IMR-90 (cell line): ENCODE results near the gene SLC25A30. TPM values are rescaled to one million over a fixed set of nuclear protein-coding genes. Genes with fewer than 3 reads are reported as not detected.
"Not testable (repeated sequence)": the region's sequence is repeated elsewhere in the genome, so short reads cannot be mapped to it uniquely, and the experiment has no call there.

ENCODE experiments used
- ATAC-seq: fragments of 200-7000 bp; cut with Tn5 transposase; 2 replicates; pipeline ENCODE4 v1.9.1; 2020; ENCODE audit warnings: low read depth, mild to moderate bottlenecking, moderate library complexity
- BruUV-seq: library from RNA; stranded (reverse); fragments of 400-500 nt; replicated peaks from 2 replicates; lab custom pipeline; 2021; lab: Mats Ljungman, UMichigan
- CTCF ChIA-PET: fragments of 300-600 bp; formaldehyde crosslinking; extraction: SDS; loops from one replicate; lab custom pipeline; 2021; ENCODE audit warnings: antibody characterized with exemption; lab: Yijun Ruan, JAX
- POLR2A ChIA-PET: fragments of 300-600 bp; sonication (Branson Sonifier 250); formaldehyde crosslinking; loops from one replicate; lab custom pipeline; 2022; ENCODE audit warnings: antibody characterized with exemption; ENCODE audit not compliant: unreplicated experiment; lab: Charles Lee
- DNase-seq: peaks from one replicate; pipeline ENCODE4 v3.0.0; 2013
- H2AFZ ChIP-seq: replicated peaks from 2 replicates; pipeline ENCODE3; 2013; ENCODE audit warnings: low read length, mild to moderate bottlenecking; ENCODE audit not compliant: poor library complexity
- H2AK5ac ChIP-seq: 2 replicates; pipeline ENCODE4 v1.6.1; 2013; ENCODE audit warnings: low read depth, low read length, inconsistent platforms
- H2AK9ac ChIP-seq: replicated peaks from 2 replicates; pipeline ENCODE3; 2013; ENCODE audit warnings: mild to moderate bottlenecking, low read depth, low read length, moderate library complexity; ENCODE audit not compliant: poor library complexity
- H2BK120ac ChIP-seq: 2 replicates; pipeline ENCODE4 v1.6.1; 2013; ENCODE audit warnings: low read depth, low read length, inconsistent platforms
- H2BK15ac ChIP-seq: 3 replicates; pipeline ENCODE4 v1.6.1; 2013; ENCODE audit warnings: low read depth, low read length, inconsistent platforms
- H2BK20ac ChIP-seq: 2 replicates; pipeline ENCODE4 v1.6.1; 2013; ENCODE audit warnings: low read depth, mild to moderate bottlenecking, inconsistent platforms, low read length, moderate library complexity
- H2BK5ac ChIP-seq: 2 replicates; pipeline ENCODE4 v1.6.1; 2013; ENCODE audit warnings: mild to moderate bottlenecking, low read depth, low read length, inconsistent platforms; ENCODE audit not compliant: poor library complexity, severe bottlenecking
- H3K14ac ChIP-seq: replicated peaks from 2 replicates; pipeline ENCODE4 v1.6.1; 2013; ENCODE audit warnings: low read depth, low read length, inconsistent platforms
- H3K18ac ChIP-seq: 2 replicates; pipeline ENCODE4 v1.6.1; 2013; ENCODE audit warnings: low read depth, low read length, control low read depth
- H3K23ac ChIP-seq: 2 replicates; pipeline ENCODE4 v1.6.1; 2013; ENCODE audit warnings: low read depth, low read length, inconsistent platforms
- H3K27ac ChIP-seq: 2 replicates; pipeline ENCODE4 v1.5.1; 2013; ENCODE audit warnings: mild to moderate bottlenecking, control low read depth, low read length; ENCODE audit not compliant: insufficient read depth
- H3K27me3 ChIP-seq: 2 replicates; pipeline ENCODE4 v1.6.1; 2013; ENCODE audit warnings: low read length; ENCODE audit not compliant: control insufficient read depth, insufficient read depth
- H3K36me3 ChIP-seq: 2 replicates; pipeline ENCODE4 v1.6.1; 2013; ENCODE audit warnings: low read length, mixed read lengths; ENCODE audit not compliant: control insufficient read depth, insufficient read depth
- H3K4ac ChIP-seq: 2 replicates; pipeline ENCODE4 v1.6.1; 2013; ENCODE audit warnings: low read depth, low read length, inconsistent platforms
- H3K4me1 ChIP-seq: 2 replicates; pipeline ENCODE4 v1.6.1; 2013; ENCODE audit warnings: low read length, mixed read lengths; ENCODE audit not compliant: control insufficient read depth, insufficient read depth
- H3K4me2 ChIP-seq: 2 replicates; pipeline ENCODE4 v1.6.1; 2013; ENCODE audit warnings: low read depth, mild to moderate bottlenecking, control low read depth, low read length, moderate library complexity
- H3K4me3 ChIP-seq: 2 replicates; pipeline ENCODE4 v1.5.1; 2013; ENCODE audit warnings: low read depth, mild to moderate bottlenecking, control low read depth, low read length, moderate library complexity; ENCODE audit not compliant: insufficient read depth
- H3K56ac ChIP-seq: 2 replicates; pipeline ENCODE4 v1.6.1; 2013; ENCODE audit warnings: low read length, inconsistent platforms; ENCODE audit not compliant: insufficient read depth; ENCODE audit errors: extremely low read depth
- H3K79me1 ChIP-seq, 2 experiments: 2 replicates each; pipeline ENCODE4 v1.6.1; 2013; ENCODE audit warnings: low read length in 2 of 2, inconsistent platforms in 1 of 2, low read depth in 1 of 2
- H3K9ac ChIP-seq: 2 replicates; pipeline ENCODE4 v1.6.1; 2013; ENCODE audit warnings: low read depth, low read length, control low read depth
- H3K9me1 ChIP-seq: 2 replicates; pipeline ENCODE4 v1.6.1; 2013; ENCODE audit warnings: low read length, inconsistent platforms; ENCODE audit not compliant: insufficient read depth
- H3K9me3 ChIP-seq: 2 replicates; pipeline ENCODE4 v1.6.1; 2013; ENCODE audit warnings: low read length; ENCODE audit not compliant: control insufficient read depth, insufficient read depth
- H4K20me1 ChIP-seq: 2 replicates; pipeline ENCODE4 v1.6.1; 2013; ENCODE audit warnings: low read length, inconsistent platforms; ENCODE audit not compliant: insufficient read depth
- H4K5ac ChIP-seq: 2 replicates; pipeline ENCODE4 v1.6.1; 2013; ENCODE audit warnings: mild to moderate bottlenecking, low read depth, low read length, control low read depth
- H4K8ac ChIP-seq, 2 experiments: 2 replicates each; pipeline ENCODE4 v1.6.1; 2013; ENCODE audit warnings: low read depth in 2 of 2, low read length in 2 of 2, control low read depth in 1 of 2, inconsistent platforms in 1 of 2
- H4K91ac ChIP-seq: 2 replicates; pipeline ENCODE4 v1.6.1; 2013; ENCODE audit warnings: low read depth, low read length, inconsistent platforms; ENCODE audit not compliant: insufficient read depth
- BHLHE40 ChIP-seq: fragments of 150-350 bp; IDR thresholded peaks from 2 replicates; pipeline ENCODE4 v1.6.1; 2016; ENCODE audit warnings: mild to moderate bottlenecking, low read depth, low read length
- CEBPB ChIP-seq: IDR thresholded peaks from 2 replicates; pipeline ENCODE4 v1.6.1; 2012; ENCODE audit warnings: low read depth, low read length, improper control_type of control experiment
- FOS ChIP-seq: fragments of 150-350 bp; IDR thresholded peaks from 2 replicates; pipeline ENCODE4 v1.6.1; 2016; ENCODE audit warnings: low read depth, low read length
- MAFK ChIP-seq: IDR thresholded peaks from 2 replicates; pipeline ENCODE4 v1.6.1; 2012; ENCODE audit warnings: low read depth, low read length, improper control_type of control experiment
- MXI1 ChIP-seq: IDR thresholded peaks from 2 replicates; pipeline ENCODE4 v1.6.1; 2012; ENCODE audit warnings: low read depth, mild to moderate bottlenecking, low read length, moderate library complexity, borderline replicate concordance
- POLR2A ChIP-seq: IDR thresholded peaks from 2 replicates; pipeline ENCODE4 v1.6.1; 2012; ENCODE audit warnings: mild to moderate bottlenecking, low read depth, low read length
- WGBS, 2 experiments: methylation state at CpG; one replicate each; pipeline versions ENCODE4 v1.1.5 to v1.1.7; 2013; ENCODE audit warnings: missing lambda C conversion rate in 2 of 2; ENCODE audit not compliant: insufficient read length in 1 of 2; ENCODE audit errors: extremely low coverage in 2 of 2; 5-methylcytosine and 5-hydroxymethylcytosine counted together
- dilution Hi-C: fragments of 300-500 bp; cut with HindIII; formaldehyde crosslinking; loops from one replicate; pipeline ENCODE4 v1.14.3; 2018; ENCODE audit warnings: low sequenced_read_pairs; ENCODE audit not compliant: unreplicated experiment
- in situ Hi-C: fragments of 300-500 bp; cut with MboI; formaldehyde crosslinking; loops from 3 replicates; pipeline ENCODE4 v1.14.3; 2019; ENCODE audit warnings: low sequenced_read_pairs, inconsistent platforms, mixed read lengths
- intact Hi-C: fragments of 100-400 bp; cut with micrococcal nuclease; formaldehyde crosslinking; loops from 2 replicates; pipeline ENCODE4 v1.10.0; 2022
- polyA plus RNA-seq, 3 experiments: library from polyadenylated mRNA; depleted of rRNA; stranded (reverse); fragments of >200 nt; gene quantifications; 2 replicates each; pipeline ENCODE4 v1.2.3, GENCODE V29; 2012; ENCODE audit warnings: low replicate concordance in 1 of 3
- total RNA-seq: library from RNA; depleted of rRNA; stranded (reverse); fragments of >200 nt; gene quantifications from 2 replicates; pipeline ENCODE4 v1.2.3, GENCODE V29; 2012

The SLC25A30 gene
- total and polyA plus RNA-seq, 2 of the 4 experiments (the other 2 are of a cell fraction), result 9.9 to 19.4 TPM

DNA sequence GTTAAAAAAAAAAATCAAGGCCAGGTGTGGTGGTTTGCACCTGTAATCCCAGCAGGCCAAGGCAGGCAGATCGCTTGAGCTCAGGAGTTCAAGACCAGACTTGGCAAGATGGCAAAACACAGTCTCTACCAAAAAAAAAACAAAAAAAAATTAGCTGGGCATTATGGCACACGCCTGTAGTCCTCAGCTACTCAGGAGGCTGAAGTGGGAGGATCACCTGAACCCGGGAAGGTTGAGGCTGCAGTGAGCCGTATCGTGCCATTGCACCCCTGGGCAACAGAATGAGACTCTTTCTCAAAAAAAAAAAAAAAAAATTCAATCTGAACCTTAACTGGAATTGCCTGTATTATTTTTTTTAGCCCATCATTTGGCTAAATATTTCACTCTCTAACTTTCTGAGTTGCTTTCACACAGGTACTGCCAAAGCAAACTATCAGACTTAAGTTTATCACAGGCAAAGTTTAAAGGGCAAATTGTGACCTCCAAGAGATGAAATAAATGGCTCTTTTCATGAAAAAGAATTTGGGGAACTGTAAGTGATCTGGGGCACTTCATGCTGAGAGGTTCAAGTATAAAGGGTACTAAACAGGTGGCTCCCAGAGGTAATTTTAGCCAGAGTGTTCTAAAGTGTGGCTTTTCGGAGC lies 14.7 kb upstream of the SLC25A30 start:
- H3K27ac ChIP-seq, result no peak overlapping the region
- no peak overlapping the region for H2BK5ac ChIP-seq
- no peak overlapping the region for H3K4me3 ChIP-seq
- BruUV-seq, result no TSS peak
- H3K27me3 ChIP-seq, result peaks cover 2% of the 10 kb centered on the region
- no peak overlapping the region for H2AFZ ChIP-seq
- ChIA-PET POLR2A (no interaction called here), CTCF (no interaction called here)
- no peak overlapping the region for H2BK20ac ChIP-seq
- no peak overlapping the region for H3K56ac ChIP-seq
- no peak overlapping the region for H2AK5ac ChIP-seq
- no peaks in the 10 kb centered on the region for H3K9me1 ChIP-seq
- H3K18ac ChIP-seq, result no peak overlapping the region
- H3K9me3 ChIP-seq, result no peaks in the 10 kb centered on the region
- no peak overlapping the region for H3K9ac ChIP-seq
- TF ChIP-seq MXI1 (no peak), FOS (no peak), CEBPB (no peak), POLR2A (no peak), MAFK (no peak), BHLHE40 (no peak)
- H3K79me1 ChIP-seq, result no peaks in the 10 kb centered on the region
- H3K36me3 ChIP-seq, result no peaks in the 10 kb centered on the region
- no peak overlapping the region for H4K5ac ChIP-seq
- H3K4ac ChIP-seq, result no peak overlapping the region
- H3K23ac ChIP-seq, result no peak overlapping the region
- no peak overlapping the region for H4K91ac ChIP-seq
- H3K4me2 ChIP-seq, result no peak overlapping the region
- H2BK120ac ChIP-seq, result no peak overlapping the region
- no peak overlapping the region for H3K14ac ChIP-seq
- dilution Hi-C loops, result no loop called here
- H4K20me1 ChIP-seq, result no peaks in the 10 kb centered on the region
- H3K4me1 ChIP-seq, result no peaks in the 10 kb centered on the region
- in situ Hi-C loops, result no loop called here
- no peak overlapping the region for H4K8ac ChIP-seq
- ATAC-seq, result no peak
- no peak overlapping the region for H2BK15ac ChIP-seq
- WGBS, 2 experiments, result no CpG with 5 or more reads among the region's 6 CpGs
- intact Hi-C loops, result no loop called here
- DNase-seq, result no peak
- H2AK9ac ChIP-seq, result no peak overlapping the region

DNA sequence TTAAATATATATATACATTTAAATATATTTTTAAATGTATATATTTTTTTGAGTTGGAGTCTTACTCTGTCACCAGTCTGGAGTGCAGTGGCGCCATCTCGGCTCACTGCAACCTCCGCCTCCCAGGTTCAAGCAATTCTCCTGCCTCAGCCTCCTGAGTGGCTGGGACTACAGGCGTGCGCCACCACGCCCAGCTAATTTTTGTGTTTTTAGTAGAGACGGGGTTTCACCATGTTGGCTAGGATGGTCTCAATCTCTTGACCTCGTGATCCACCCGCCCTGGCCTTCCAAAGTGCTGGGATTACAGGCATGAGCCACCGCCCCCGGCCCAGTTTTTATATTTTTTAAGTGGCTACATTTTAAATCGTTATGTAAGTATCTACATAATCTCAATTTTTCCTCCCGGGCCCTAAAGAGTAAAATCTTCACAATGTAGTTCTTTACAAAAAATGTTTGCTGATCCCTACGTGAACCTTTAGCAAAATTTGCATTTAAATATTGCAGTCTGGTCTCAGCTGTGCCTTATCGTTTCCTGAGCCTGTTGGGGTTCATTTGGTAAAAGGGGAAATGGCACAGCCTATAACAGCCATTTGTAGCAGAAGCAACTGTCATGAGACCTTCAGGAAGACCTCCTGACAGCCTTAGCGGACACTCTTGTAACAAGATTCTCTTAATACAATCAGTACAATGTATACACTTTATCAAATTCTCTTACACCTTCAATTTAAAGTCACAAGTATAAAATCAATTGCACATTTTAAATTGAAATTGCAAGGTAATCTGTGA lies 8.1 kb upstream of the SLC25A30 start:
- H2AK9ac ChIP-seq, DNase-seq, H3K4ac ChIP-seq, H2BK20ac ChIP-seq, CTCF ChIA-PET, H3K14ac ChIP-seq, H2AFZ ChIP-seq, H3K4me1 ChIP-seq, H3K79me1 ChIP-seq, H4K20me1 ChIP-seq, H2BK5ac ChIP-seq, H3K4me3 ChIP-seq, H3K9me1 ChIP-seq, H3K23ac ChIP-seq, in situ Hi-C loops, dilution Hi-C loops, ATAC-seq, H2BK120ac ChIP-seq, BruUV-seq, H3K4me2 ChIP-seq, H3K36me3 ChIP-seq, H3K9me3 ChIP-seq, H3K27me3 ChIP-seq, intact Hi-C loops, H3K18ac ChIP-seq, H3K9ac ChIP-seq, H4K91ac ChIP-seq, H4K8ac ChIP-seq, H2BK15ac ChIP-seq, H3K27ac ChIP-seq, H3K56ac ChIP-seq, H2AK5ac ChIP-seq, POLR2A ChIA-PET, H4K5ac ChIP-seq: not testable (repeated sequence)
- 40% methylated on average over 3 of the region's 16 CpGs; no CpG with 5 or more reads in 1 of the 2 experiments for WGBS, 2 experiments
